GM19372 (cell line): ENCODE measurements around the gene C5AR1.
"Not testable (repeated sequence)": the region's sequence is repeated elsewhere in the genome, so short reads cannot be mapped to it uniquely, and the experiment has no call there.

Source experiments
- ATAC-seq: cut with Tn5 transposase; IDR thresholded peaks from one replicate; pipeline ENCODE4 v1.9.1; 2021; ENCODE audit warnings: mild to moderate bottlenecking, low read depth, moderate library complexity; ENCODE audit not compliant: unreplicated experiment

C5AR1 gene

GRCh38 chr19:47358936-47359335 lies 49.3 kb downstream of the C5AR1 start:
- ATAC-seq: no peak

GRCh38 chr19:47362321-47362720 lies 52.7 kb downstream of the C5AR1 start:
- ATAC-seq: no peak

GRCh38 chr19:47363758-47364531 lies 54.3 kb downstream of the C5AR1 start:
- no peak for ATAC-seq

- ATAC-seq: not testable (repeated sequence)
Measured at GRCh38 chr19:47365455-47365854, 55.8 kb downstream of the C5AR1 start.

GRCh38 chr19:47370045-47370611 lies 60.5 kb downstream of the C5AR1 start:
- no peak for ATAC-seq

- ATAC-seq: no peak
Measured at GRCh38 chr19:47371261-47371660, 61.6 kb downstream of the C5AR1 start.
